HG02885 (cell line): ENCODE measurements around the gene COL18A1.

Source experiments
- ATAC-seq: cut with Tn5 transposase; IDR thresholded peaks from one replicate; pipeline ENCODE4 v1.9.1; 2021; ENCODE audit warnings: mild to moderate bottlenecking; ENCODE audit not compliant: unreplicated experiment, poor library complexity

COL18A1 gene

DNA sequence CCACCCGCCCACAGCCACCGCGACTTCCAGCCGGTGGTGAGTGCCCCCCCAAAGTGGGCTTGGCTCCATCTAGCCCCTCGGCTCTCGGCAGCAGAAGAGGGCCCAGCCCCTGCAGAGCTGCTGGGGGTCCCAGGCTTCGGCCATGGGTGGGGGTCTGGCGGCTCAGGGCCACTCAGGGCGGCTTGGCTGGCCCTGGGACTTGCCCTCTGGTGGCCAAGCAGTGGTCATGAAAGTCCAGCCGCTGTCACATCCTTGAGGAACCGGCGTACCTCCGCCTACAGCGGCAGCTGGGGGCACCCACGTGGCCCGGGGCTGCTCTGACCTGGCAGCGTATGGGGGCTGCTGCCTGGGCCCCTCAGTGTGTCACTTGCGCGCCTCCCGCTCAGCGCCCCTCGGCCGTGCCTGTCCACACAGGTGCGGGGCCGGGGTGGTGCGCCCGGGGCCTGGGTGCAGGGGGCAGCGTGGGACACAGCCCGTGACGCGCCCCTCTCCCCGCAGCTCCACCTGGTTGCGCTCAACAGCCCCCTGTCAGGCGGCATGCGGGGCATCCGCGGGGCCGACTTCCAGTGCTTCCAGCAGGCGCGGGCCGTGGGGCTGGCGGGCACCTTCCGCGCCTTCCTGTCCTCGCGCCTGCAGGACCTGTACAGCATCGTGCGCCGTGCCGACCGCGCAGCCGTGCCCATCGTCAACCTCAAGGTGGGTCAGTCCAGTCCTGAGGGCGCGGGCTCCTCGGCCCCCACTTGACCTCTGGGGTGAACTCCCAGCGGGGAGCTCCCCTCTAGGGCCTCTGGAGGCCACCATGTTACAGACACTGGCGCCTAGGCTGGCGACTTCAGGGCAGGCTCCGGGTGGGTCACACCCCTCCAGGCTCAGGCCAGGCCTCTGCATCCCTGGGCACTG, 104.9 kb downstream of the COL18A1 start:
- ATAC-seq: no peak

DNA sequence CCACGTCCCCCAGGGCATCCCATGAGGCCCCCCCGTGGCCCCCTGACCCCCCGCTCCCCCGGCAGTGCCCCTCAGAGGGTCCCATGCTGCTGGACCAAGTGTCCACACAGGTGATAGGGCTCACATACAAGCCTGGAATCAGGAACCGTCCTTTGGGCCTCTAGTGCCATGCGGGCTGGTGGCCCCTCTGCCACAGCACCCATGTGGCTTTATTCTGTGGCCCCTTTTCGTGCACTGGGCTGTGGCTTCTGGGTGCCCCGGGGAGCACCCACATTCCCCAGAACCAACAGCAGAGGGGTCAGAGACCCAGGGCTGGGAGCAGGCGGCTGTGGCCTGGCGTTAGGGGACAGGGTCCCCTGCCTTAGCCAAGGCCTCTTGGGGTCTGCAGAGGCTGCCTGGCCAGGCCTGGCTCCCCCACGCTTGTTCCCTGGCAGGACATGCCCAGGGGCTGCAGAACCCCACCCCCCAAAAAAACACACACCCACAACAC, 105.5 kb downstream of the COL18A1 start:
- ATAC-seq: no peak

DNA sequence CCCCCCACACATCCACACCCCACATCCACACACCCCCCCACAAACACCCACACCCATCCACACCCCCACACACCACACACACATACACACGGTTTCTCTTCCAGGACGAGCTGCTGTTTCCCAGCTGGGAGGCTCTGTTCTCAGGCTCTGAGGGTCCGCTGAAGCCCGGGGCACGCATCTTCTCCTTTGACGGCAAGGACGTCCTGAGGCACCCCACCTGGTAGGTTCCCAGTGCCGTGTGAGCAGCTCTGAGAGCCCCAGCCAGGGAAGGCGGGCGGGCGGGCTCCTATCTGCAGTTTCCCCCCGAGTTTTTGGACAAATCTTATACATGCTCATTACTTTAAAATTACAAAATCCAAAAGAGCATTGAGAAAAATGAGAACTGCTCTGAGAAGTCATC, 106.0 kb downstream of the COL18A1 start:
- no peak for ATAC-seq

DNA sequence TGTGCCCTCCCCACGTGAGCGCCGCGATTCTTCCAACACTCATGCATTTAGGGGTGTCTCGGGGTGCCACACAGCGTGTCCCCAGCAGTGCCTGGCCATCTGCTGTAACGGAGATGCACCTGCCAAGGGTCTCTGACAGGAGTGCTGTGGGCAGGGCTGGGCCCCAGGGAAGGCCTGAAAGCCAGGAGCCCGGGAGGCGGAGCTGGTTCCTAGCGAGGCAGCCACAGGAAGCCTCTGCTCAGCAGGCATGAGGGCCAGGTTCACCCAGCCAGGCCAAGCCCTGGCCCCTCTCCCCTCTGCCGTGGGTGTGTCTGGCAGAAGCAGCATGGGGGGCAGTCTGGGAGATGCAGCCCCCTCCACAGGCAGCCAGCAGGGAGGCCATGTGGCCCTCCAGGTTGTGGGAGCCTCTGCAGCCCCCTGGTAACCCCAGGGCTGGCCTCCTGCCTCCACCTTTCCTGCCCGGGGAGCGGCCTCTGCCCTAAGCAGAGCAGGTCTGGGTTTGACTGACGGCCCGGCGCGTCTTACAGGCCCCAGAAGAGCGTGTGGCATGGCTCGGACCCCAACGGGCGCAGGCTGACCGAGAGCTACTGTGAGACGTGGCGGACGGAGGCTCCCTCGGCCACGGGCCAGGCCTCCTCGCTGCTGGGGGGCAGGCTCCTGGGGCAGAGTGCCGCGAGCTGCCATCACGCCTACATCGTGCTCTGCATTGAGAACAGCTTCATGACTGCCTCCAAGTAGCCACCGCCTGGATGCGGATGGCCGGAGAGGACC, 106.9 kb downstream of the COL18A1 start:
- no peak for ATAC-seq

DNA sequence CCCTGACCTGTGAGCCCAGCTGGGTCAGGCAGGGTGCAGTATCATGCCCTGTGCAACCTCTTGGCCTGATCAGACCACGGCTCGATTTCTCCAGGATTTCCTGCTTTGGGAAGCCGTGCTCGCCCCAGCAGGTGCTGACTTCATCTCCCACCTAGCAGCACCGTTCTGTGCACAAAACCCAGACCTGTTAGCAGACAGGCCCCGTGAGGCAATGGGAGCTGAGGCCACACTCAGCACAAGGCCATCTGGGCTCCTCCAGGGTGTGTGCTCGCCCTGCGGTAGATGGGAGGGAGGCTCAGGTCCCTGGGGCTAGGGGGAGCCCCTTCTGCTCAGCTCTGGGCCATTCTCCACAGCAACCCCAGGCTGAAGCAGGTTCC, 107.6 kb downstream of the COL18A1 start:
- no peak for ATAC-seq

DNA sequence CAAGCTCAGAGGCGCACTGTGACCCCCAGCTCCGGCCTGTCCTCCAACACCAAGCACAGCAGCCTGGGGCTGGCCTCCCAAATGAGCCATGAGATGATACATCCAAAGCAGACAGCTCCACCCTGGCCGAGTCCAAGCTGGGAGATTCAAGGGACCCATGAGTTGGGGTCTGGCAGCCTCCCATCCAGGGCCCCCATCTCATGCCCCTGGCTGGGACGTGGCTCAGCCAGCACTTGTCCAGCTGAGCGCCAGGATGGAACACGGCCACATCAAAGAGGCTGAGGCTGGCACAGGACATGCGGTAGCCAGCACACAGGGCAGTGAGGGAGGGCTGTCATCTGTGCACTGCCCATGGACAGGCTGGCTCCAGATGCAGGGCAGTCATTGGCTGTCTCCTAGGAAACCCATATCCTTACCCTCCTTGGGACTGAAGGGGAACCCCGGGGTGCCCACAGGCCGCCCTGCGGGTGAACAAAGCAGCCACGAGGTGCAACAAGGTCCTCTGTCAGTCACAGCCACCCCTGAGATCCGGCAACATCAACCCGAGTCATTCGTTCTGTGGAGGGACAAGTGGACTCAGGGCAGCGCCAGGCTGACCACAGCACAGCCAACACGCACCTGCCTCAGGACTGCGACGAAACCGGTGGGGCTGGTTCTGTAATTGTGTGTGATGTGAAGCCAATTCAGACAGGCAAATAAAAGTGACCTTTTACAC, 108.2 kb downstream of the COL18A1 start:
- no peak for ATAC-seq

DNA sequence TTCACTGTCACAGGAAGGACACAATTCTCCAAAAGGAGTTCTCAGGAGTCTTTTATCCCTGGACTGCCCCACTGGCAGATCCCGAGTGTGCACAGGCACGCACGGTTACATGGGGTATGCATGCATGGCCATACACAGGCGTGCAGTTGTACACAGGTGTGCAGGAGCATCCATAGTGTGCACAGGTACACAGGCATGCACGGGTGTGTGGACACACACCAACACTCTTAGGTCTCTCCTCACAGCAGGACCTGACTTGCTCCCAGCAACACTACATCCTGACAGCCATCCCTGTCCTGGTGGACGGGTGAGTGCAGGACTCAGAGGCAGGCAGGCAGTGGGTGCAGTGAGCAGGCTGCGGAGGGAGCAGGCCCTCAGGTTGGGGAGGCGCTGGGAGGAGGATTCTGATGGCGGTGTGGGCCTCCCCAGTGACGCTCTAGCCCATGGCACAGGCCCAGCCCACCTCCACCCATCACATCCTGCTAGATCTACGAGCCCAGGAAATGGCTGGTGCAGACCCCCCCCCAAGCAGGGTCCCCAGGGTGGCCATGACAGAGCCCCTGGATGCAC, 108.9 kb downstream of the COL18A1 start:
- no peak for ATAC-seq

DNA sequence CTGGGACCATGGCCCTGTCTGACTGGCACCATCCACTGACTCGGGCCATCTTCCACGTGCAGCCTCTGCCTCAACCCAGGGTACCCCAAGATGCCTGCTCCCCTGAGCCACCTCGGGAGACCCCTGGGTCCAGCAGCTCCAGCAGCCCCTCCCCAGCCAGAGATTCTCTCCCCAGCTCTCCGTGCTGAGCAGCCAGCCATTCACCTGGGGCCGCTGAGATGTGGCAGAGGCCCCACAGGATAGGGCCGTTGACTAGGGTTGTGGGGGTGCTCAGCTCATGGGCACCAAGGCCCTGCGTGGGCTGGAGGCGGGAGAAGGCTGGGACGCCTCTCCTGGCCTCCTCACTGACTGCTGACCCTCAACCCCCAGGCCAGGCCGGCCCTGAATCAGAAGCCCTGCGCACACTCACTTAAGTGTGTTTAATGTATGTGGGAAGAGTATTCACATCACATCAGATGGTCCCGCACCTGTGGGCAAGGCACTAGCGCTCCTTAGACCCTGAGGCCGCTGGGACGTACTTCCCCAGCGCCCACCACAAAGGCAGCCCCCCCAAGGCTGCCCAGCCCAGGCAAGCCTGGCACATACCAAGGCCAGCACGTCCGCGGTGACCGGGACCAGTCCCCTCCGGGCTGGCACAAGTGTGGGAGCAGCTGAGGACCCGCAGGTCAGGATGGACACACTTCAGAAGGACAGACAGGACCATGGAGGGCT, 109.5 kb downstream of the COL18A1 start:
- ATAC-seq: no peak

DNA sequence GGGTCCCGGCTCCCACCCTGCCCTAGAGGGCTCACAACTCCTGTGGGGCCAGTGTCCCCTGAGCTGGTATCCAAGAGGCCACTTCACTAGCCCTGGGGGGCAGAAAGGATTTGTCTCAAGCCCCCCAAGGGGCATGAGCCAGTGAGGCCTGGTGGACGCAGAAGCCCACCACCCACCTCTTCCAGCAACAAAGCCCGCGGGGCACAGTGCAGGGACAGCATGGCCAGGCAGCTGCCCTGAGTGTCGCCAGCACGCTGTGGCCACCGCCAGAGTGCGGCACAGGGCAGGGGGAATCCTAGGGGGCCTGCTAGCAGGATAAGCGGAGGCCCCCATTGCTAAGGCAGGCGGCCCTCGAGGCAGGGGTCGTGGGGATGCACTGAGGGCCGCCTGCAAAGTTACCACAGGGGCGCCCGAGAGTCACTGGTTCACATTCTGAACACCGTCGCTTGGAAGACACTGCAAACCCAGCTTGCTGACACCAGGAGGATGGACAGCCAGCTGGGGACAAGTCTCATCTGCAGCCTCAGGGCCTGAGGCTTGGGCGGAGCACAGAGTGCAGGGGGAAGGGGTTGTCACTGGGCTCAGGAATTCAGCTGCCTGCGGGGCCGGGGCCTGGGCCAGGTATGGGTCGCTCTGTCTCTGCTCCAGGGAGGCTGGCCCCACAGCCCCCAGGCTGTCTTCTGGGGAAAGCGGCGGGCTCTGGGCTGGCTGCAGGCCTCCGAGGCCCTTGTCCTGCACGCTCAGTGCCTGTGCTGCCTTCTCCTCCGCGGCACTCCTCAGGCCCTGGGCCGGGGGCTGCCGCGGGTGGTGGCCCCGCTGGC, 110.5 kb downstream of the COL18A1 start:
- ATAC-seq: no peak

DNA sequence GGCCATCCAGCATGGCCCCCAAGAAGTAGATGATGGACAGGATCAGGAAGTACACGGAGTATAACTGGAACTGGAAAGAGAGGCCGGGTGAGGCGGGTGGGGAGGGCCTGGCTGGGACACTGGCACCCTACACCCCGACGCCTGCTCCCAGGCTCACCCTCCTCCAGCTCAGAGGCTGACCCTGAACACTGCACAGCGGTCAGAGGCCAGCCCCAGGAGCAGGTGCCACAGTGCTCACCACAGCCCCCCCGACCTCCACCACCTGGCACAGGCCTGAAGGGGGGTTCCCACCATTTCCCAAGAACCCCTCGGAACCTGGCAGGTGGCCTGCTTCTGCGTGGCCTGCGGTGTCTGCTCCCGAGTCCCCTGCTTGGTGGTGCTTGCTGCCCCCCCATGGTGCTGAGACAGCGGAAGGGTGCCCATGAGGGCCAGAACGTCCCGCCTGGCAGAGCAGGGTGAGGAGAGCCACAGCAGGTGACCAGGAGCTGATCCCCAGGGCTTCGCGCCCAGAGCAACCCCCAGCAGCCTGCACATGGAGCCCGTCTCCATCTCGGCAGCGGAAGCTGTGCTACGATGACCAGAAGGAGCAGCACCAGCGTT, 111.2 kb downstream of the COL18A1 start:
- ATAC-seq: no peak

DNA sequence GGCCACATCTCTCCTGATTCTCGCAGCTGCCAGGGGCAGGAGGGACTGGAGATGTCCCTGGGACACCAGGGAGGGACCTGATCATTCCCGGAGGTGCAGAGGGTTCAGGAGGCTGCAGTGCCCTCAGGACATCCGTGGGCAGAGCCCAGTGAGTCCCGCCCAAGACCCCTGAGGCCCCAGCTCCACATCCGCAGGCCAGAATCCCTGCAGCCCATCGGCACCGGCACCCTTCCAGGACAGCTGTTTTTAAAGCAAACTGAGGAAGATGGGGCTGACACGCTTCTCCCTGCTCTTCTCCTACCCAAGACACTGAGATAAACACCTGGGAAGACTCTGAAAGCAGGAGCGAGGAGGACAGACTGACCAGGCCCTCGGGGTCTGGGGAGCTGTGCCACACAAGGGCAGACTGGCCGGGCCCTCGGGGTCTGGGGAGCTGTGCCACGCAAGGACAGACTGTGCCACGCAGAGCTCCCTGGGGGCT, 111.7 kb downstream of the COL18A1 start:
- ATAC-seq: no peak

DNA sequence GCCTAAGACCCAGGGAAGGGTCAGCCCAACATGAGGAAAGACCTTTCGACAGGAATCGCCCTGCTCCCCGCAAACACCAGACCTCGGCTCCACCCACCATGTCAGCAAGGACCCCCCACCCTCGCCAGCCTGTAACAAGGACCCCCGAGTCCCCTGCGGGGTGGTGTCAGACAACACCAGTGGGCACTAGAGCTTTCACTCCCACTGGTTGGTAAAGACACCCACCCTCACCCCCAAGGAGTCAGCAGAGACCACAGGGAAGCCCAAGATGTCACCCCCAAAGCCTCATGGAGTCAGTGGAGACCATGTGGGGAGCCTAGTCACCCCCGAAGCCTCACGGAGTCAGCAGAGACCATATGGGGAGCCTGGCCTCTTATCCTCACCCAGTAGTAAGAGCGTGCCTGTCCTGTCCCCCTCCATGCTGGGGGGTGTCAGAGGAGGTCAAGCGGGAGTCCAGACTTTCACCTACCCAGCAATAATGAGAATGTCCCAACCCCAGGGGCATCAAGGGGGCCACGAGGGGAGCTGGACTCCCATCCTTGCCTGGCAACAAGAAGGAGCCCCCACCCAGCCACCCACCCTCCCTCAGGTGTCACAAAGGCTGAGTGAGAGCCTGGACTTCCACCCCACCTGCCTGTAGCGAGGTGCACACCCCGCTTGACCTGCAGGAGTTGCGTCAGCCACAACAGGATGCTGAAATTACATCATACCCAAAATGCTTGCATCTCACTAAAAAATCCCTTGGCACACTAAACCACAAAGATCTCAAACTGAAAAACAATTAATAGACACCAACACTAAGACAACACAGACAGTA, 112.5 kb downstream of the COL18A1 start:
- ATAC-seq: no peak

DNA sequence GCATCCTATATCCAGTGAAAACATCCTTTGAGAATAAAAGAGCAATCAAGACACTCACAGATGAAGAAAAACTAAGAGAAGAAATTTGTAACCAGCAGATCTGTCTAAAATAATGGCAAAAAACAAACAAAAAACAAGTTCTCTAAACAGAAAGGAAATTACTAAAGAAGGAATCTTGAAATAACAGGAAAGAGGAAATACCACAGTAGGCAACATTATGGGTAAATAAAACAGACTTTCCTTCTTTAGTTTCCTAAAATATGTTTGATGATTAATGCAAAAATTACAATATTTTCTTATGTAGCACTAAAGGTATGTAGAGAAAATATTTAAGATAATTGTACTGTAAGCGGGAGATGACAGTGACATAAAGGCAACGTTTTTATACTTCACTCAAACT, 113.8 kb downstream of the COL18A1 start:
- no peak for ATAC-seq

DNA sequence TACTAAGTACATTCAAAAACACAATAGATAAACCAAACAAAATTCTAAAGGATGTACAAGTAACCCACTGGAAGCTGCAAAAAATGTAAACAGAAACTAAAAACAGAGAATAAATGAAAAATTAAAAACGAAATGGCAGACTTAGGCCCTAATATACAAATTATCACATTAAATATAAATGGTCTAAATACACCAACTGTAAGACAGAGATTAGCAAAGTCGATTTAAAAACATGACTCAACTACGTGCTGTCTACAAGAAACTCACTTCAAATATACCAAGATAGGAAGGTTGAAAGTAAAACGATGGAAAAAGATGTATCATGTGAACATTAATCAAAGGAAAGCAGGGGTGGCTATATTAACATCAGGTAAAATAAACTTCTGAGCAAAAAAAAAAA, 114.2 kb downstream of the COL18A1 start:
- ATAC-seq: no peak

DNA sequence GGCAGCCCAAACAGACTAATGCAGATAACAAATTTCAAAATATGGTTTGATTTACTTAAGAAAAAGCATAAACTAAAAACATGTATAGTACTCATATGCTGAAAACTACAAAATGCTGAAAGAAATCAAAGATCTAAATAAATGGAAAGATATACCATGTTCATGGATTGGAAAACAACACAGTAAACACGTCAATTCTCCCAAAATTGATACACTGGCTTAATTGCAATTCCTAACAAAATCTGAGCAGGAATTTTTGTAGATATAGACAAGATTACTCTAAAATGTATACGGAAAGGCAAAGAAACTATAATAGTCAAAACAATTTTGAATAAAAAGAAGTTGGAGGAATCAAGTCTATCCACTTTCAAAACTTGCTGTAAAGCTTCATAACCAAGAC, 116.3 kb downstream of the COL18A1 start:
- no peak for ATAC-seq

DNA sequence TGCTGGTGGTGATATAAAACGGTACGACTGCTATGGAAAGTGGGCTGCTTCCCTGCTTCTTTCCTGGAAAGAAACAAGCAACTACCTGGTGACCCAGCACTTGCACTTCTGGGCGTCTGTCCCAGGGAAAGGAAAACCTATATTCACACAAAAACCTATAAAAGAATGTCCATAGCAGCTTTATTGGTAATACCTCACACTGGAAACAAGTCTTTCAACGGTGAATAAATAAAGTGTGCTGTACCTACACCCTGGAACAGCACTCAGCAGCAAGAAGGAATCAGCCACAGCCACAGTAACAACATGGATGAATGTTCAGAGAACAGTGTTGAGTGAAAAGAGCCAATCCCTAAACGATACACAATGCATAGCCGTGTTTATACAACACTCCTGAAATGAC, 117.4 kb downstream of the COL18A1 start:
- no peak for ATAC-seq

DNA sequence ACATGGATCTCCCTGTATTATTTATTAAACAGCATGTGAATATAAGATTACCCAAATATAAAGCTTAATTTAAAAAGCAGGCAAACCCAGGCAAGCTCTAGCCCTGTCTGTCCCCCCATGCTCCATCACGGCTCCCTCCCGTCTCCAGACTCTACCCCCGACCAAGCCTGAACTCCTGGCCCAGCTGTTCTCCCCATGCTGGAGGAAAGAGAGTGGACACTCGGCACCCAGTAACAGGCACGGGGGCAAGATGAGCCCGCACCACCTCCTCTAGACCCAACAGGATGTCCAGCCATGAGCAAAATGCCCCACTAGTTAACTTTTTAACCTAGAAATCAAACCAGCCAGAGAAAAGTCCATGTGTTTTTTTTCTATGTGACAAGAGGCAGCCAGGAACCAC, 118.0 kb downstream of the COL18A1 start:
- ATAC-seq: no peak
